HepG2 (cell line): ENCODE data around the gene UNC119B. TPM values are rescaled to one million over a fixed set of nuclear protein-coding genes. Genes with fewer than 3 reads are reported as not detected.

Experiments
- ATAC-seq: fragments of 200-7000 bp; cut with Tn5 transposase; 3 replicates; pipeline ENCODE4 v1.9.1; 2020; ENCODE audit warnings: mild to moderate bottlenecking, moderate library complexity
- BruUV-seq: library from RNA; stranded (reverse); fragments of 400-500 nt; replicated peaks from 2 replicates; lab custom pipeline; 2021; lab: Mats Ljungman, UMichigan
- CTCF ChIA-PET: fragments of 300-600 bp; formaldehyde crosslinking; extraction: SDS; loops from one replicate; lab custom pipeline; 2021; ENCODE audit warnings: low total read pairs, inconsistent platforms, low intra/inter-chr PET ratio; lab: Yijun Ruan, JAX
- POLR2A ChIA-PET: fragments of 350-600 bp; sonication (Branson Sonifier 250); formaldehyde crosslinking; loops from one replicate; lab custom pipeline; 2020; ENCODE audit warnings: antibody characterized with exemption, inconsistent platforms; lab: Yijun Ruan, JAX
- DNase-seq: peaks from one replicate; pipeline ENCODE4 v3.0.0-alpha.2; 2015; ENCODE audit warnings: low spot score
- FAIRE-seq: peaks from 3 replicates; lab custom pipeline; 2011; peaks lifted over from hg19 to GRCh38; lab: Jason Lieb, UNC
- H2AFZ ChIP-seq: one replicate; pipeline ENCODE4 v1.6.1; 2011; ENCODE audit warnings: low read length, inconsistent platforms
- H3K27ac ChIP-seq: fragments of 300-600 bp; 3 replicates; pipeline ENCODE4 v1.8.0; 2011; ENCODE audit warnings: mixed run types, mild to moderate bottlenecking, mixed read lengths, low read length, inconsistent platforms; ENCODE audit not compliant: insufficient read depth; ENCODE audit errors: extremely low read length
- H3K27me3 ChIP-seq, 2 experiments: fragments of 200-600 bp in 1 of 2; 2 replicates in 1 of 2; 3 replicates in 1 of 2; pipeline versions ENCODE4 v1.6.0 to v1.8.0; 2011; ENCODE audit warnings: low read length in 2 of 2, mild to moderate bottlenecking in 2 of 2, moderate library complexity in 2 of 2, inconsistent platforms in 1 of 2; ENCODE audit not compliant: insufficient read depth in 2 of 2, control insufficient read depth in 1 of 2
- H3K36me3 ChIP-seq, 2 experiments: fragments of 200-600 bp in 1 of 2; replicated peaks in 1 of 2; 2 replicates in 1 of 2; 3 replicates in 1 of 2; pipeline versions ENCODE4 v1.5.1 to v1.8.0; 2011; ENCODE audit warnings: low read length in 2 of 2, inconsistent platforms in 1 of 2; ENCODE audit not compliant: insufficient read depth in 2 of 2, control insufficient read depth in 1 of 2
- H3K4me1 ChIP-seq: 2 replicates; pipeline ENCODE4 v1.5.1; 2012; ENCODE audit warnings: low read length, inconsistent platforms; ENCODE audit not compliant: insufficient read depth
- H3K4me2 ChIP-seq: 2 replicates; pipeline ENCODE4 v1.6.0; 2011; ENCODE audit warnings: low read depth, low read length, inconsistent platforms
- H3K4me3 ChIP-seq, 3 experiments: fragments of 200-600 bp in 1 of 3; sonication (generic), shearing (Covaris generic) in 1 of 3; replicated peaks in 1 of 3; 2 replicates each; pipeline ENCODE4 v1.5.1; 2011 to 2016; ENCODE audit warnings: low read length in 3 of 3, inconsistent platforms in 2 of 3, low read depth in 2 of 3, mild to moderate bottlenecking in 2 of 3, control low read depth in 1 of 3, mixed read lengths in 1 of 3; ENCODE audit not compliant: insufficient read depth in 1 of 3
- H3K79me2 ChIP-seq: one replicate; pipeline ENCODE4 v1.6.1; 2011; ENCODE audit warnings: low read length, inconsistent platforms; ENCODE audit not compliant: insufficient read depth
- H3K9ac ChIP-seq: 2 replicates; pipeline ENCODE4 v1.6.0; 2011; ENCODE audit warnings: mild to moderate bottlenecking, low read depth, low read length, inconsistent platforms; ENCODE audit not compliant: insufficient read depth
- H3K9me3 ChIP-seq: 2 replicates; pipeline ENCODE4 v1.5.1; 2012; ENCODE audit warnings: mild to moderate bottlenecking, low read length
- H4K20me1 ChIP-seq: 2 replicates; pipeline ENCODE4 v1.6.0; 2011; ENCODE audit warnings: inconsistent platforms, mild to moderate bottlenecking, low read length, moderate library complexity; ENCODE audit not compliant: insufficient read depth
- CAMTA2 ChIP-seq: sonication (generic); formaldehyde crosslinking; IDR thresholded peaks from 2 replicates; pipeline ENCODE4 v1.4.0; 2020; ENCODE audit warnings: mild to moderate bottlenecking, missing genetic modification reagents, borderline replicate concordance
- DDIT3 ChIP-seq: sonication (generic); formaldehyde crosslinking; IDR thresholded peaks from 2 replicates; pipeline ENCODE4 v1.4.0; 2020; ENCODE audit warnings: mild to moderate bottlenecking, missing genetic modification reagents
- GPN1 ChIP-seq: sonication (generic); formaldehyde crosslinking; IDR thresholded peaks from 2 replicates; pipeline ENCODE4 v1.5.1; 2020; ENCODE audit warnings: missing genetic modification reagents, borderline replicate concordance
- HOXA7 ChIP-seq: sonication (generic); formaldehyde crosslinking; IDR thresholded peaks from 2 replicates; pipeline ENCODE4 v1.8.1; 2022; ENCODE audit warnings: mild to moderate bottlenecking, missing genetic modification reagents, moderate library complexity
- JARID2 ChIP-seq: sonication (generic); formaldehyde crosslinking; IDR thresholded peaks from 2 replicates; pipeline ENCODE4 v1.8.1; 2023; ENCODE audit warnings: missing genetic modification reagents, inconsistent platforms; ENCODE audit not compliant: insufficient replicate concordance
- NFE2L1 ChIP-seq: sonication (generic); formaldehyde crosslinking; IDR thresholded peaks from 2 replicates; pipeline ENCODE4 v1.4.0; 2020; ENCODE audit warnings: missing genetic modification reagents, mild to moderate bottlenecking, borderline replicate concordance
- PPARG ChIP-seq: conservative IDR thresholded peaks from 2 replicates; pipeline ENCODE4 v1.6.1; 2016; ENCODE audit warnings: missing biosample characterization, missing genetic modification reagents
- RBFOX2 ChIP-seq: fragments of 200-400 bp; formaldehyde crosslinking; IDR thresholded peaks from 2 replicates; pipeline ENCODE4 v1.6.1; 2017; ENCODE audit warnings: low read depth, mild to moderate bottlenecking, low read length
- TEAD2 ChIP-seq: sonication (generic); formaldehyde crosslinking; IDR thresholded peaks from 2 replicates; pipeline ENCODE4 v1.9.0; 2021; ENCODE audit warnings: missing genetic modification reagents
- ZMYM3 ChIP-seq: sonication (generic); formaldehyde crosslinking; IDR thresholded peaks from 2 replicates; pipeline ENCODE4 v1.5.1; 2020; ENCODE audit warnings: mild to moderate bottlenecking, missing genetic modification reagents
- ZNF12 ChIP-seq: sonication (generic); formaldehyde crosslinking; IDR thresholded peaks from 2 replicates; pipeline ENCODE4 v1.5.0; 2020; ENCODE audit warnings: missing genetic modification reagents
- ZNF564 ChIP-seq: sonication (generic); formaldehyde crosslinking; IDR thresholded peaks from 2 replicates; pipeline ENCODE4 v1.8.1; 2023; ENCODE audit warnings: mild to moderate bottlenecking, missing genetic modification reagents
- ZNF879 ChIP-seq: sonication (generic); formaldehyde crosslinking; IDR thresholded peaks from 2 replicates; pipeline ENCODE4 v1.8.1; 2023; ENCODE audit warnings: missing genetic modification reagents
- WGBS: methylation state at CpG from one replicate; pipeline ENCODE4 v1.1.6; 2017; ENCODE audit warnings: low lambda C conversion rate; 5-methylcytosine and 5-hydroxymethylcytosine counted together
- in situ Hi-C: cut with HindIII; loops from 2 replicates; pipeline ENCODE4 v1.10.0; 2017; ENCODE audit warnings: low pct_unique_long_range_greater_than_20kb; ENCODE audit not compliant: extremely low pct_ligation_motif_present
- intact Hi-C: fragments of 100-400 bp; cut with micrococcal nuclease; formaldehyde crosslinking; loops from one replicate; pipeline ENCODE4 v1.10.0; 2022; ENCODE audit not compliant: unreplicated experiment
- polyA plus RNA-seq, 8 experiments: library from polyadenylated mRNA; depleted of rRNA in 3 of 8; stranded (reverse) in 7 of 8; unstranded in 1 of 8; fragments of >200 nt; fragmentation: Illumina TruSeq in 4 of 8; extraction: Trizol in 4 of 8; gene quantifications; 2 replicates each; pipeline versions ENCODE4 v1.2.1 to v1.2.3, GENCODE V29; 2011 to 2016; ENCODE audit warnings: low read depth in 4 of 8, missing spikeins in 1 of 8, mixed read lengths in 1 of 8; ENCODE audit not compliant: insufficient read depth in 1 of 8
- total RNA-seq, 5 experiments: library from RNA; depleted of rRNA; stranded (reverse); fragments of >200 nt; fragmentation: Illumina TruSeq; extraction: Trizol; gene quantifications; 2 replicates each; pipeline ENCODE4 v1.2.3, GENCODE V29; 2016; ENCODE audit warnings: low read depth in 1 of 5
- TF ChIP-seq, protein P1 (sequence below): sonication (generic); formaldehyde crosslinking; IDR thresholded peaks from 2 replicates; pipeline ENCODE4 v1.4.0; 2020; ENCODE audit warnings: mild to moderate bottlenecking, missing genetic modification reagents

Gene UNC119B
- total and polyA plus RNA-seq, 2 of the 13 experiments (the other 11 are each of a cell fraction or from before 2014, with no cell fraction given), result 19.6 to 19.7 TPM

- H3K4me2 ChIP-seq, result no peak overlapping the region
- no peaks in the 10 kb centered on the region for H3K9me3 ChIP-seq
- CTCF ChIA-PET, result no interaction called here
- no peak for ATAC-seq
- FAIRE-seq, result no peak
- TF ChIP-seq TEAD2 (CRISPR knock-in tag), result no peak
- no peak for TF ChIP-seq CAMTA2 (CRISPR knock-in tag)
- no peak for TF ChIP-seq ZNF879 (CRISPR knock-in tag)
- no peak for TF ChIP-seq HOXA7
- TF ChIP-seq DDIT3 (CRISPR knock-in tag), result no peak
- TF ChIP-seq NFE2L1 (CRISPR knock-in tag), result no peak
- TF ChIP-seq ZNF12 (CRISPR knock-in tag), result no peak
- TF ChIP-seq GPN1 (CRISPR knock-in tag), result no peak
- TF ChIP-seq, protein P1, sequence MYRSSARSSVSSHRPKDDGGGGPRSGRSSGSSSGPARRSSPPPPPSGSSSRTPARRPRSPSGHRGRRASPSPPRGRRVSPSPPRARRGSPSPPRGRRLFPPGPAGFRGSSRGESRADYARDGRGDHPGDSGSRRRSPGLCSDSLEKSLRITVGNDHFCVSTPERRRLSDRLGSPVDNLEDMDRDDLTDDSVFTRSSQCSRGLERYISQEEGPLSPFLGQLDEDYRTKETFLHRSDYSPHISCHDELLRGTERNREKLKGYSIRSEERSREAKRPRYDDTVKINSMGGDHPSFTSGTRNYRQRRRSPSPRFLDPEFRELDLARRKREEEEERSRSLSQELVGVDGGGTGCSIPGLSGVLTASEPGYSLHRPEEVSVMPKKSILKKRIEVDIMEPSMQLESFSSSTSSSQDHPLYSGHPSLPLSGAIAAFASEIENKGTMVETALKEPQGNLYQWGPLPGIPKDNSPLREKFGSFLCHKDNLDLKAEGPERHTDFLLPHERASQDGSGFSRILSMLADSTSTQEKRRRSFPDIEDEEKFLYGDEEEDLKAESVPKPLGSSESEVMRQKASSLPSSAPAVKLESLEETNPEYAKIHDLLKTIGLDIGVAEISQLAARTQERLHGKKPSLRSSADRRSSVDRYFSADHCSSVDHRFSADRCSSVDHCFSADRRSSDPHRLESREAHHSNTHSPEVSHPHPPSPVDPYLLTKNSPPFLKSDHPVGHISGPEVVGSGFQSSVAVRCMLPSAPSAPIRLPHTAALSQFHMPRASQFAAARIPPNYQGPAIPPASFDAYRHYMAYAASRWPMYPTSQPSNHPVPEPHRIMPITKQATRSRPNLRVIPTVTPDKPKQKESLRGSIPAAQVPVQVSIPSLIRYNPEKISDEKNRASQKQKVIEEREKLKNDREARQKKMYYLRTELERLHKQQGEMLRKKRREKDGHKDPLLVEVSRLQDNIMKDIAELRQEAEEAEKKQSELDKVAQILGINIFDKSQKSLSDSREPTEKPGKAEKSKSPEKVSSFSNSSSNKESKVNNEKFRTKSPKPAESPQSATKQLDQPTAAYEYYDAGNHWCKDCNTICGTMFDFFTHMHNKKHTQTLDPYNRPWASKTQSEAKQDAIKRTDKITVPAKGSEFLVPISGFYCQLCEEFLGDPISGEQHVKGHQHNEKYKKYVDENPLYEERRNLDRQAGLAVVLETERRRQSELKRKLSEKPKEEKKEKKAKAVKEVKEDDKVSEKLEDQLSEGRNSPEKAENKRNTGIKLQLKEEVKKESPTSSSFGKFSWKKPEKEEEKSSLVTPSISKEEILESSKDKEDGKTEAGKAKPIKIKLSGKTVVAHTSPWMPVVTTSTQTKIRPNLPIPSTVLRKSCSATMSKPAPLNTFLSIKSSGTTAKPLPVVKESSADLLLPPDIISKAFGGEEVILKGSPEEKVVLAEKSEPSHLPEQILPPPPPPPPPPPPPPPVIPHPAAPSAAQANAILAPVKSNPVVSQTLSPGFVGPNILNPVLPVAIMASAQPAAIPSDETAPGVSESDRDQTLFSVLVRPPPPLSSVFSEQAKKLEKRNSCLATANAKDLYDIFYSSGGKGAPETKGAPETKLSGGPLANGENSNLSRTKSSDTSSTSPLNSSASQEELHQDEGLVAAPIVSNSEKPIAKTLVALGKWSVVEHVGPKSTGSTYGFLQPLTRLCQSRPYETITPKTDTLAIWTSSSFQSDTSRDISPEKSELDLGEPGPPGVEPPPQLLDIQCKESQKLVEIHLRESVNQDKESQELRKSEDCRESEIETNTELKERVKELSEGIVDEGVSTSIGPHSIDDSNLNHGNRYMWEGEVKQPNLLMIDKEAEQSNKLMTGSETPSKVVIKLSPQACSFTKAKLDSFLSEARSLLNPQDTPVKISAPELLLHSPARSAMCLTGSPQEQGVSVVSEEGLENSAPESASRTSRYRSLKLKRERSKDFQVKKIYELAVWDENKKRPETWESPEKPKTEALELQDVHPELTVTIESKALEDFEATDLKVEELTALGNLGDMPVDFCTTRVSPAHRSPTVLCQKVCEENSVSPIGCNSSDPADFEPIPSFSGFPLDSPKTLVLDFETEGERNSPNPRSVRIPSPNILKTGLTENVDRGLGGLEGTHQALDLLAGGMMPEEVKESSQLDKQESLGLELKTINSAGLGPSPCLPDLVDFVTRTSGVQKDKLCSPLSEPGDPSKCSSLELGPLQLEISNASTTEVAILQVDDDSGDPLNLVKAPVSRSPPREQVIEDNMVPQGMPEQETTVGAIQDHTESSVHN (CRISPR knock-in tag), result no peak
- no peak for TF ChIP-seq RBFOX2
- TF ChIP-seq ZMYM3, result no peak
- no peak for TF ChIP-seq JARID2
- TF ChIP-seq ZNF564 (CRISPR knock-in tag), result no peak
- TF ChIP-seq PPARG (CRISPR knock-in tag), result no peak
- H3K27ac ChIP-seq, result no peak overlapping the region
- H3K4me1 ChIP-seq, result peaks cover 20% of the 10 kb centered on the region
- H3K36me3 ChIP-seq, result peaks cover 45 to 81% of the 10 kb centered on the region in 2 experiments
- intact Hi-C loops, result no loop called here
- POLR2A ChIA-PET, result no interaction called here
- in situ Hi-C loops, result no loop called here
- no peak for DNase-seq
- no peak overlapping the region for H3K4me3 ChIP-seq
- 96% methylated on average over 1 of the region's 1 CpG for WGBS
- H3K9ac ChIP-seq, result no peak overlapping the region
- H4K20me1 ChIP-seq, result peaks cover 13% of the 10 kb centered on the region
- H3K79me2 ChIP-seq, result peaks cover 30% of the 10 kb centered on the region
- no peaks in the 10 kb centered on the region for H3K27me3 ChIP-seq
- BruUV-seq, result no TSS peak
- H2AFZ ChIP-seq, result no peak overlapping the region
Observed at GRCh38 chr12:120697344-120697743, 12.9 kb upstream of the UNC119B start.
